Measurements from ENCODE around the gene KIRREL3.

The KIRREL3 gene

DNA sequence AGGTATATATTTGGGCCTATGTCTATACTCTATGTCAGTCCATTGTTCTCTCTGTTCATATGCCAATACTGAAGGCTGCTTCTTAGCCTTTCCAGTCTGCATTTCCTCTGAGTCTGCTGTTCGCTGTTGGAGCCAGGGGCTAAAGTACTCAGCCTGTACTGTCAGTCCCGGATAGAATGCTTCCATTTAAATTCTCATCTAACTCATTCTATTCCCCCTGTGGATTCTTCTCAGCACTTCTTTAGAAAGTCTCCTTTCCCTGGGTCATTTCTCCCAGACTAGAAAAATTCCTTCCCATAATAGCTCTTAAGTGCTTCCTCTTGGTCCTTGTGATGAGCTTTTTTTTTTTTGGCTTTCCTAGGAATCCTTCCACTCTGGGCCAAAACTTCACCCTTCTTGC, 293.1 kb downstream of the KIRREL3 start:
- DNase-seq (ENCODE audit: low read depth): no peak

DNA sequence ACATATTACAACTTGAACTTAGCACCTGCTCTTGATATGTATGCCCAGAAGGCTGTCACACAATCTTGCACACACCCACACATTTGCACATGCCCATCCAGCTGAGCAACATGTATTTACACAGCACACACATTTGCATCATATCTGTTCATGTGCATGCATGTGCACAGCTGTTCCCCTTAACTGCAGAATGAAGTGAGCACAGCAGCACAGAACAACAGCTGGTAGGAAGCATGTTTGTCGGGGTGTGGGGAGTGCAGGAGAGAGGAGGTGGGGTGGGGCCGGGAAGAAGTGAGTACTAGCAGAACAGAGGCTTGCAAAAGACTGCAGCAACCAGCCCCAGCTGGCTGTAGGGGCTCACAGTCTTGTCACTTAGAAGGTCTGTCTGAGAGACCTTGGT, 296.5 kb downstream of the KIRREL3 start:
- no peak for DNase-seq (ENCODE audit: low read depth)

DNA sequence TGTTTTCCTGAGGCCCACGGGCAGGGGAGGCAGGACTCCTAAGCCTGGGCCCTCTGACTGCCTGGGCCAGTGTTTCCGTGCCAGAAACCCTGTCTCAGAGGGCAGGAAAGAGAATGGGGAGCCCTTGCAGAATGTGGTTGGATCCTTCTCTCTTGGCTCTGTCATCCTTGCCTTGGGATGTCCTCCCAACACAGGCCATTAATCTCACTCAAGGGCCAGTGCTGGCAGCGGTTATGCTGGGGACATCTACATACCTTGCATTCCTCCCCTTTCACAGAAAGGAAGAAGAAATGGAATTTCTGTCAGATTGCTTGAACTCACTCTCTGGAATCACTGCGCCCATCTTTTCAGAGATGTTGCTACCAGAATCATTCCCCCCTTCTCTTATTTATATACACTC, 296.9 kb downstream of the KIRREL3 start:
- no peak for DNase-seq (ENCODE audit: low read depth)

DNA sequence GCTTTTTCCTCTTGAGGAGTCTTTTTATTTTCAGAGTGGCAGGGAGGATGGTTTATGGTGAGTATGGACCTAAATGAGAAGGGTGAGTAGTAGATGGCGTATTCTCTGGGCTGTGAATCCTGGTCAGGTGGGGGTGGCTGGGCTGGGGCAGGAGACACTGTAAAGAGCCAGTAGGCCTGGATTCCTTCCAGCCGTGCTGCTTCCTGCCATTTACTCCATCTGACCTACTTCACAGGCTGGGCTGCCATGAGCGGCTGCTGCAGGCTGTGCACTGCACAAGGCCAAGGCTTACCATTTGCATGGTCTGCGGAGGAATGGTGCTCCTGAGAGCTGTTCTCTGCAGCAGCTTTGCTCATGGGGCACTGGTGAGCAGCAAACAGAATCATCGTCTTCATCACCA, 297.6 kb downstream of the KIRREL3 start:
- no peak for DNase-seq (ENCODE audit: low read depth)

DNA sequence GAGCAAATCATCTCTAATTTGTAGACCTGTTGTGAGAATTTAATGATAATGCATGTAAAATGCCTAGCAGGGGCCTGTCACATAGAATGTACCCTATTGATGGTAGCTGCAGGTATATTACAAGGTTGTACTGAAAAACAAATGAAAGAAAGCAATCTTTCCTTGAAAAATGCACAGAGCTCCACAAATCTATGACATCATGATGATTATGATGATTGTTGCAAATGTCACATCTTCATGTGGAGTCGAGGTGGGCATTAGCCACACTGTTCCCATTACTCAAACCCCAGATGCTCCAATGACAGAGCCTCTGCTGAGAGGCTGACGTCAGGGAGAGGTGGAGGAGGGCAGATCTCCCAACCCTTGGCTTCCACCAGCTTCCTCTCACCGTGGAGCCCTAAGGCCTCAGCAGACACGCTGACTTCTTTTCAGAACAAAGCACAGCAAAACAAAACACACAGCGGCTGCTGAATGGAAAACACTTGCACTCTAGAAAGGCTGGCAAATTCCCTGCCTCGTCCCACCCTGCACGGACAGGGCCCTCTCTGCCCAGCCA, 298.3 kb downstream of the KIRREL3 start:
- no peak for DNase-seq (ENCODE audit: low read depth)

DNA sequence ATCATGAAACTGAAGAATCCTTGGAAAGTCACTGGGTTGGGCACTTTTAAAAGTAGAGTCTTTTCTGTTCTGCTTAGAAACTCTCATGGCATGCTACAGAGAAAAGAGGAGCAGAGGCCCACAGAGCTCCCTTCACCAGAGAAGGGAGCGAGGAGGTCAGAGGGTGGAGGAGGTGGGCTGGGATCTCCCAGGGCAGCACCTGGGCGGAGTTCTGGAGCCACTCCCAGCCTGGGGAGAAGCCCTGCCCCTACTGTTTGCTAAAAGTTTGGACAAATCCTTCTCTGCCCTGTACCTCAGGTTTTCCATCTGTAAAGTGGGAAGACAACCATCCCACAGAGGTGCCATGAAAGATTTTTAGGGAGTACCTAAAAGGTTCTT, 299.1 kb downstream of the KIRREL3 start:
- DNase-seq (ENCODE audit: low read depth): no peak

DNA sequence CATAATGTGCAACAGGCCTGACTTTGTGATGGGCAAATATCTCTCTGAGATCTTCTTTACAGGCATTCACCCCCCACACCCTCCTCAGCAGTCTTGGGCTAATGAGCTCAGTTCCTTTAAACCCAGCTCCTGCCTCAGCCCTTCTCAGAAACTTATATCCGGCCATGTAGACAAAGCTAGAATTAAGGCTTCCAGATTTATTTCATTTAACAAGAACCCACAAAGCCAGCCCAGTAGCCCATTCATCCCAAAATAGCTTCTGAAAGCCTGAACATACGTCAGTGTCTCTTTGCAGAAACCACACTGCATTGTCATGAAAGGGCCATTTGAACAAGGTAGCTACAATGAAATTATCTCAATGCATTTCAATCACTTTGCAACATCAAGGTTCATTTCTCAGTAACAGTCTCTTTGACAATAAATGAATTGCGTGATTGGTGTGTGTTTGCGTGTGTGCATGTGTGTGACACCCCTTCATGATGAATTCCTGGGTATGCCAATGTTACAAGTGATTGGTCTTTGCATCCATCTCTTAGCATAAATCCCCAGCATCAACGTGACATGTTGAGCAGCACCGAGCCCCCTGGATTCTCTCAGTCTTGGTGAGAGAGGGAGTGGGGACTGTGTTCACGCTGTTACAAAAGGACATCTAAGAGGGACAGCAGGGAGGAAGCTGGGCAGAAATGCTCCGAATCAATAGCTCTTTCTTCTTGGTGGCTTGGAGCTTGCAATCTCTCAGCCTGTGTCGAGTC, 299.6 kb downstream of the KIRREL3 start:
- no peak for DNase-seq (ENCODE audit: low read depth)

DNA sequence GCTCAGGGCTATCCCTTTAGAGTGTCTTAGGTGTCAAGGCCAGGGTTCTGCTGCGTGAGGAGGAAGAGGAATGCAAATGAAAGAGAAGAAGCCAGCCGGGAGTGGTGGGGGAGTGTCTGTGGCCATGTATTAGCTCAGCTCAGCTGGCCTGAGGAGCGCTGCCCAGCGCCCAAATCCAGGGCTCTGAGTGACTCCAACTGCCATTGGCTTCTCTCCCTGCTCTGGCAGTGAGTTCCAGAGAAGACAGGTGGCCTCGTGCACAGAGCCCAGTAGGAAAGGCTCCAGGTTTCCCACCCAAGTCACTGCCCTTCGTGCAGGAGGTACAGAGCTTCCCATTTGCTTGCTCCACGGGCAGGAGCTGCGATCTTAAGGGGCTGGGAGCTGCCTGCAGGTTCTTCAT, 302.0 kb downstream of the KIRREL3 start:
- DNase-seq (ENCODE audit: low read depth): no peak

DNA sequence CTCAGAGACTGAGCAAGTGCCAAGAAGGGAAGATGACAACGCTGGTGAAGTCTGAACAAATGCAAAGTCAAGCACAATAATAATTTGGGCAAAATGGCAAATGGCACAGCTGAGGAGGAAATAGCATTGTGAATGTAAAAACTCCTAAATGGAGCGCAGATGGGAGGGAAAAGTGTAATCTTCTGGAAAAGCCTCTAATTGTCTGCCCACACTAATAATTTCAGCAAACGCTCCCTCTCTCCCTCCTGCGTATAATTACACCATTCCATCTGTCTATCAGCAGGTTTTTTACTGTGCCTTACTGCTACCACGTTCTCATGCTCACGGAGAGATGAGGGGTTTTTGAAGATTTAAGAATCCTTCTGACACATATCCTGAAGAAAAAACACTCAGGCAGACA, 302.6 kb downstream of the KIRREL3 start:
- DNase-seq (ENCODE audit: low read depth): no peak

DNA sequence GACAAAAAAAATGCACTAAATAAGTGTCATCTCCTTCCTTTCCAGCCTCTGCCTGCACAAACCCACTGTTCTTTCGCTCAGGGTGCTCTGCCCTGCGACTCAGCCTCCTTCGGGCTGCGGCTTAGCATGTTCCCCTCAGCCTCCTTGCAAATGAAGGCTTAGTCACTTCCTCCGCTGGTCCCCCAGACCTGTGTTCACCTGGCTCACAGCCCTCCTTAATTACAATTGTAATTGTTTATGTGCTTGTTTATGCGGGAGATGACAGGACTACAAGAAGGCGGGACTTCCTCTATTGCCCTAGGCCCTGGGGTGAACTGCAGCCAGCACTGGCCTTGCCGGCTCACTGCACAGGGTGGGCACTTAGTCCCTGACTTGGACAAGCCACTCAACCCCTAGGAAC, 303.6 kb downstream of the KIRREL3 start:
- DNase-seq (ENCODE audit: low read depth): no peak

DNA sequence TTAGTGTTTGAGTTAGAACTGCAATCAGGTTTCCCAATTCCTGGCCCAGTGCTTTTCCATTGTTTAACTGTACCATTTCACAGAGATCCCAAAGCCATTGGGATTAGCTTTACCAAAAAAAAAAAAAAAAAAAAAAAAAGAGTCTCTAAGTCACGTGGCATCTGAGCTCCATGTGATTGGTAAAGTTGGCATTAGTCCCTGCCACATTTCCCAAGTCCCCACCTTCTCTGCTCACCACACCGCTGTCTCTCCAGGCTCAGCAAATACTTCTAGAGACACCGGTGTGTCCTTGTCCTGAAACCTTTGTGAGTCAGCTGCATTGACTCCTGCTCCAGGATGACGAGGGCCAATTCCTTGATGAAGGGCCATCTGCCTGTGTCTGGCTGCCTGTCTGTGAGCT, 305.3 kb downstream of the KIRREL3 start:
- DNase-seq (ENCODE audit: low read depth): no peak

DNA sequence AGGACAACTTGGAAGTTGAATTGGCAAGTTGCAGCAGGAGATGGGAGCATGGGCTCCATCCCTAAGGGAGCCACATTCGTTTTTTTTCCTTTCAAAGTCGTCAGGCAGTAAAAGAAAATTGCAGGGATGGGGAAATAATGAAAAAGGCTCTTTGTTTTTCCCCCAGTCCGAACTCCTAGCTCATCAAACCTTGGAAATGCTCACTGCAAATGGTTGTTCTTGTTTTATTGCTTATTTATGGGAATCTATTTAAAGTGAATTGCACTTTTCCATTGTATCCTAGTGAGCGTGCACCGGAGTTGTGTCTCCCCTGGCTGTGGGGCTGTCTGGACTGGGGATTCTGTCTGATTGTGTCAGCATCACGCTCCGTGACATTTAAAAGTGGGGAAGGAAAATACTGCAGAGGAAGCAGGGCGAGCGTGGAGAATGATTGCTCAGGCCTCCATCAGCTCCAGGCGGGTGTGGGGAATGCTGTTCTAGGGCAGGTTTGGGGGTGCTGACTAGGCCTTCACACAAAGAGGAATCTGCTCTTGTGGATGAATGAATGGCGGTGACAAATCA, 306.4 kb downstream of the KIRREL3 start:
- no peak for DNase-seq (ENCODE audit: low read depth)

DNA sequence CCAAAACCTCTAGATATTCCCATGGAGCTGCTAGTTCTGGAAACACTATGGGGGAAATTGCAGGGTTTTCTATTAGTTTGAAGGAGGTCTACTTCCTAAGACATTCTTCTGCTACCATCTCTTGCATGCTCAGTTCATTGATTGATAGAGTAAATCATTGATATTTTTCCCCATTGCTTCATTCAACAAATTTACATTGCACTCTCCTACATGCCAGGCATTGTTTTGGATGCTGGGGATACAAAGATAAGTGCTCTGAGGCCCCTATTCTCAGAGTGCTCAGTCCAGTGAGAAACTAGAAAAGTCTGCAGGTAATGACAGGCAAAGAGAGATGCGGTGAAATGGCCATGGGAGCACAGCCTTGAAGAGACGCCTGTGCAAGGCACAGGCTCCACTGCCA, 313.1 kb downstream of the KIRREL3 start:
- DNase-seq (ENCODE audit: low read depth): no peak

DNA sequence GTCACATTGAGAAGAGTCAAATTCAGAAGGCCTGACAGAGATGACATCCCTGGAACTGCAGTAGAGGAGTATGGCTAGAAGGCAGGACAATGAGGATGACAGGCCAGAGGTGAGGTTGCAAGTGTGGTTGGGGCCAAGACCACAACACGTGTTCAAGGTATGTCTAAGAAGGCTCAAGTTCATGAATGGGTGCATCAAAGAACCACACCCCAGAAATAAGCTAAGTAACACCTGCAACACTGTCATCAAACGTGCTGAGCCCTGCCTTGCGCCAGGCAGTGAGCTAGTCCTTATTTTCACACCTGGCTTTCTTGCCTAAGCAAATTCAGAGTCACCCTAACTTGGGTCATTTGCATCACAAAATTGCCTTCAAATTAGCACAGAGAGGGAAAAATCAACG, 313.6 kb downstream of the KIRREL3 start:
- no peak for DNase-seq (ENCODE audit: low read depth)

DNA sequence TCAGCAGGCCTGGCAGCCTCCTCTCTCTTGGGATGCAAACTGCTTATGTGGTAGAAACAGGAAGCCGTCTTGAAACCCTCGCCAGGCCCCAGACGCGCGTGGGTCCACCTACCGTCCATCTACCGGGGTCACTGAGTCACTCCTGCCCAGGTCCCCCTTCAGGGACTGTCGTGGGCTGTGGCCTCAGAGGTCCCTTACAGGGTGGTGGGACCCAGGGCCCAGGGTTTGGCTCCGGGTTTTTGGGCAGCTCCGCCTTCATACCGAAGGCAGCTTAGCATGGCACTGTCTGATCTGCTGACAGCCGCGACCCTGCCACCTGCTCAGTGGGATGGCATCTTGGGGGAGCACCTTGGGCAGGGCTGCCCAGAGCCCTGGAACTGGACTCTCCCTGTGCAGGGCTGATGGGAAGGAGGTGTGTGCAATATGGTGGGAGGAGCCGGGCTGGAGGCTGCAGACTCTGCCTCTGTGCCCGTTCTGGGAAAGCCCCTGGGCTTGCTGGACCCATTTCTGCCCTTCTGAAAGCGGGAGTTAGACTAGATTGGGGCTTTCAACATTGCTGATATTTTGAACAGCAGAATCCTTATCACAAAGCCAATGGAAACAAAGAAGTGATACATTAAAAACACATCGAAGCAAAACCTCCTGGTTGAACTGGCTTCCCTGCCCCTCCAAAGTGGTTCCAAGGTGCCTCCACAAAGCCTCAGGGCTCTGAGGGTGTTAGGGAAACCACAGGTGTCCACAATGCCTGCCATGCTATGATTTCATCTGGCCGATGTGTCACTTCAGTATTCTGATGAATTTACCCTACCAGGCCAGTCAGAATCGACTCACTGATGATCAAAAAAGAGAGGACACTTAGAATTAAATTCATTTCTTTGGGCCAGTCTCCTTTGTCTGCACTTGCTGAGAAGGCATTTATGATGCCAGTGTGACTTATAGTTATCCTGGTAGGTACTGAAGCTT, 316.5 kb downstream of the KIRREL3 start:
- no peak for DNase-seq (ENCODE audit: low read depth)

DNA sequence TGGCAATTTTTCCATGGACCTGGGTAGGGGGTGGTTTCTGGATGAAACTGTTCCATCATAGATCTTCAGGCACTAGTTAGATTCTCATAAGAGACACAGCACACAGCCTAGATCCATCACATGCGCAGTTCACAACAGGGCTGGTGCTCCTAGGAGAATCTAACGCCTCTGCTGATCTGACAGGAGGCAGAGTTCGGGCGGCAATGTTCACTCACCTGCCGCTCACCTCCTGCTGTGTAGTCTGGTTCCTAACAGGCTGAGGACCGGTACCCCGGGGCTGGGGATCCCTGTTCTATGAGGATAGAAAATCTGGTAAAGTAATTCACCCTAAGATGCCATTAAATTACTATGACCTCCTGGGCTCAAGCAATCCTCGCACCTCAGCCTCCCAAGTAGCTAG, 318.0 kb downstream of the KIRREL3 start:
- no peak for DNase-seq (ENCODE audit: low read depth)

DNA sequence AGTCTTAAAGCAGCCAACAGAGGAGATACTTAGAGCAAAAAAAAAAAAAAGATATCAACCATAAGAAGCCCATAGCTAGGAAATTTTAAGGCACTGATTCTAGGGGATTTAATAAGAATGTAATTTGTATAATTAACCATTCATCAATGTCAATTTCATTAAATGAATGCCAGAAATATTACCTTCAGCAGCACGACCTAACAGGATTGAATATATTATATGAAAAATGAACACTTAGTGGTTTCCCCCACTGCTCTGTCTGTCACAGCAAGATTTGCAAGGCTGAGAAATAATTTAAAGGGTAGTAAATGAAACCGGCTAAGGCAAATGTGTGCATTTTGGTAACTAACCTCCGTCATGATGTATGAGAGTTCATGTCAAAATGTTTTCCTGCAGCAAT, 319.9 kb downstream of the KIRREL3 start:
- no peak for DNase-seq (ENCODE audit: low read depth)

DNA sequence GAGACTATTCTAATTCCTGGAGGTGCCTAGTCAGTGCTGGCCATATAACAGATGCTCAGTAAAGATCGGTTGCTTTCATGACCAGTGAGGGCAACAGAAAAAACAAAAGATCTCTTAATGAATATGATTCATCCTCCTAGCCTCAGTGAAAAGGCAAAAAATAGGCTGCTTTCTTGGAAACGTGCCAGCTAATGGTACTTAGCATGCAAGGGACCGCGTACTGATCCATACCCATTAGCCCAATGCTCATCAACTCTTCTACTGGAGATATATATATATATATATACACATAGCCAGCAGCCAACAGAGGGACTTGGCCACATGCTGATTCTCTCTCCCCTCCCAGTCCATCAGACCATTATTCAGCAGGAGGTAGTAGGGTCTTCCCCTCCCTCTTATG, 320.4 kb downstream of the KIRREL3 start:
- DNase-seq (ENCODE audit: low read depth): no peak

DNA sequence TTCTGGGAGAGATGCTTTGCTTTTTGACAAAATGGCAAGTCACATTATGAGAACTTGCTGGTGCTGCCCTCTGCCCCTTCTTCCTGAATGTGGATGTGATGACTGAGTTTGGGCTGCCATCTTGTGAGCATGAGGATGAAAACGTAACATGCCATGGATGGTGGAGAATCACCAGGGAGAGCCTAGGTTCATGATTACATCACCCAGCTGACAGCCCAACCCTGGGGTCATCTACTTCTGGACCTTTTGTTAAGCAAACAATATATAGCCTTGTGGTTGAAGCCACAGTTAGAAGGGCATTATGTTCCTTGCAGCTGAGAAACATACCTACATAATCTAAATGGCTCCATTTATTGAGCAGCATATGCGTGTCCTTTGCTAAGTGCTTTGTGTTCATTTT, 321.5 kb downstream of the KIRREL3 start:
- DNase-seq (ENCODE audit: low read depth): no peak

DNA sequence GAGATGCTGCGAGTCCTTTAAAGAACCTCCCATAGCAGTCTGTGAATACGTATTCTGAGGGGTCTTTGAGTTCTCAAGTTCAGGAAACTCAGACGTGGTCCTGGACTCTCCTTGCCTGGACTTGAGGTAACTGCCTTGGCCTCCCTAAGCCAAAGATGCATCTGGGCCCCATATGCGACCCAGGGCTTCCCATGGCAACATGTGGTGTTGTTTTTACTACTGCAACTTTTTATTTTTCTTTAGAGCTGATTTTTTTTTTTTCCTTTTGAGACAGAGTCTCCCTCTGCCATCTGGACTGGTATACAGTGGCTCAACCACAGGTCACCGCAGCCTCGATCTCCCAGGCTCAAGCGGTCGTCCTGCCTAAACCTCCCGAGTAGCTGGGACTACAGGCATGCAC, 324.0 kb downstream of the KIRREL3 start:
- no peak for DNase-seq (ENCODE audit: low read depth)

DNA sequence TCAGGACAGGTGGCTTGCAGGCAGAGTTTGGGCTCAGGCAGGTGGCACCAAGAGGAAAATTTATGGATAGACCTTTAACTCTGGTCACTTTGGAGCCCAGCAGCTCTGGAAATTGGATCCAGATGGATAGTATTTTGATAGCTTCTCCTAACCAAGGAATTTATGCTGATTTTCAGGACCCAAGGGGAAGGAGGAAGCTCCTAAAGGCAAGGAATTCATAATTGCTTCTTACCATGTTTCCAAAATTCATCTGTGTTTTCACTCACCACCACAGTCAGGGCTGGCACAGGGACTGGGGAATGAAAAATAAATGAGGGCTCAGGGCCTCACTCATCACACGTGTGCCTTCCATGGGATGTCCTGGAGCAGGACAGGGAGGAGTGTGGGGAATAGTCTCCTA, 327.3 kb downstream of the KIRREL3 start:
- no peak for DNase-seq (ENCODE audit: low read depth)

DNA sequence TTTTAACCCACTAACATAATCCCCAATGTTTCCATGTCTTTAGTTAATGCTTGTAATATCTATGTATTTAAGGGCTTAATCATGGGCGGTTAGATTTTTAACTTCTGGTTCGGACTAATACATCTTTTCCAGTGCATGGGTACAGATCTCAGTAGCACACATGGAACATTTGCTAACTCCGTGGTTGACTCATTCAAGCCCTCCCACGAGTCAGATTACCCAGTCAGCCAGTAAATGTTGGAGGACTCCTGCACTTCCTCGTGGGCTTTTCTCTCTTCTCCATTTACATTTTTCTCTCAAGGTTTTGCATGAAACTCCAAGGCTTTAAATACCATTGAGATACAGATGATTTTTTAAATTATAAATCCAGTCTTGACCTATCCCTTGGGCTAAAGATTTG, 331.2 kb downstream of the KIRREL3 start:
- DNase-seq (ENCODE audit: low read depth): no peak

DNA sequence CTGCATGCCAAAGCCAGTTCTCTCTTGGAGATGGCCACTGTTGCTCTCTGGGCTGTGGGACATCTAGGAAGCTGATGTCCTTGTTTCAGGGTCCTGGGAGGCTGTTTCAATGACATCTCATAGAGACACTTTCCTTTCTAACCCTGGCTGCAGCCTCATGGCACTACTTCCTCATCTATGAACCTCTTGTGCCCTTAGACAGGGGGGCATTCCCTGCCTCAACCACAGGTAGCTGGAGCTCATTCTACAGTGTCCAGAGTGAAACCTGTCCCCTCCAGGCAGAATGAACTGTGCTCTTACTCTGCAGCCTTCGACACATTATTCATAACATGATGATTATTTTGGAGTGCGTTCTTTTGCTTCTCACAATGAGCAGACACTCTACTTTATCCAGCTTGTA, 335.9 kb downstream of the KIRREL3 start:
- no peak for DNase-seq (ENCODE audit: low read depth)
